GM18867 (cell line): ENCODE data around the gene COL4A5.

ENCODE experiments used
- ATAC-seq: cut with Tn5 transposase; IDR thresholded peaks from one replicate; pipeline ENCODE4 v1.9.1; 2021; ENCODE audit warnings: mild to moderate bottlenecking, moderate library complexity; ENCODE audit not compliant: unreplicated experiment

COL4A5 gene

DNA sequence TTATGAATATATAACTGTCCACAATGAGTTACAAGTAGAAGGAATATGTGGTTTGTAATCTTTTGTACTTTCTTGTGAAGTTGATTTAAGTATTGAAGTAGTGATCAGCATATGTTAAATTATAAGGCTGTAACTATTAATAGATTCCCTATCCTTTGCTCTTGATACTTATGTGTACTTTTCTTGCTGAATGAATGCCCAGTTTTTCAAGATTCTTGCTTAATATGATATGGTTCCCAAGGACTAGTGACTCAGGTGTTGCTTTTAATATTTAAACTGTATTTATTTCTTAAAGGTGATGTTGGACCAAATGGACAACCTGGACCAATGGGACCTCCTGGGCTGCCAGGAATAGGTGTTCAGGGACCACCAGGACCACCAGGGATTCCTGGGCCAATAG lies 175.0 kb downstream of the COL4A5 start:
- ATAC-seq, result no peak

- ATAC-seq, result peak; percentile 77
Measured at GRCh38 chrX:108640817-108641216, 201.2 kb downstream of the COL4A5 start.

GRCh38 chrX:108641589-108642272 lies 202.1 kb downstream of the COL4A5 start:
- ATAC-seq, result no peak

DNA sequence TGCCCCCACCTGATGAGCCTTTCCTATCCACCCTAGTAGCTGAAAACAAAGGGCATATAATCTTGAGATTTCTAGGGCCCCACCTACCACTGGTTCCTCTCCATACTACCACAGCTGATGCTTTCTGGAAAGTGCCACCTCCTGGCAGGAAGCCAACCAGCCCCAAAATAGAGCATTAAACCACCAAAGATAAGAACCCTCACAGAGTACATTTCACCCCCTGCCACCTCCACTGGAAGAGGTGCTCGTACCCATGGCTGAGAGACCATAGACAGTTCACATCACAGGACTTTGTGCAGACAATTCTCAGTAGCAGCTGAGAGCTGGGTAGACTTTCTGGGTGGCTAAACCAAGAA lies 202.6 kb downstream of the COL4A5 start:
- ATAC-seq, result no peak

DNA sequence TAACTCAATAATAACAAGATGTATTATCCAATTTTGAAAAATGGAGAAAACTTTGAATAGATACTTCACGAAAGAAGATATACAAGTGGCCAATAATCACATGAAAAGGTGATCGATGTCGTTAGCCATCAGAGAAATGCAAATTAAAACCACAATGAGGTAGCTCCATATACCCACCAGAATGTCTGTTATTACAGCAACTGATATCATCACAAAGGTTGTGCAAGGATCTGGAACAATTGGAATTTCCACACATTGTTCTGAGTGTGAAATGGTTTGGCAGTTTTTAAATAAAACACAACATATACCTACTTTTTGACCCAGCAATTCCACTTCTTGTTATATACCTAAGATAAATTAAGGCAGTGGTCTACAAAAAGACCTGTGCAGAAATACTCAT lies 225.1 kb downstream of the COL4A5 start:
- no peak for ATAC-seq

GRCh38 chrX:108666101-108666500 lies 226.5 kb downstream of the COL4A5 start:
- peak; percentile 65 for ATAC-seq

GRCh38 chrX:108671526-108671925 lies 231.9 kb downstream of the COL4A5 start:
- ATAC-seq, result no peak

DNA sequence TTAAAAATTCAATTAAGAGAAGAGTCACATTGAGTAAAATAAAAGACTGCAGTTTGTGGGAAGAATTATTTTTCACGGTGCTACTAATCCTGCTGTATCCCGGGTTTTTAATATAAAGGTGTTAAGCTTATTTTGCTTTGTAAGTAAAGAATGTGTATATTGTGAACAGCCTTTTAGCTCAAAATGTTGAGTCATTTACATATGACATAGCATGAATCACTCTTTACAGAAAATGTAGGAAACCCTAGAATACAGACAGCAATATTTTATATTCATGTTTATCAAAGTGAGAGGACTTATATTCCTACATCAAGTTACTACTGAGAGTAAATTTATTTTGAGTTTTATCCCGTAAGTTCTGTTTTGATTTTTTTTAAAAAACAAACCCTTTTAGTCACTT lies 257.1 kb downstream of the COL4A5 start:
- ATAC-seq, result no peak

DNA sequence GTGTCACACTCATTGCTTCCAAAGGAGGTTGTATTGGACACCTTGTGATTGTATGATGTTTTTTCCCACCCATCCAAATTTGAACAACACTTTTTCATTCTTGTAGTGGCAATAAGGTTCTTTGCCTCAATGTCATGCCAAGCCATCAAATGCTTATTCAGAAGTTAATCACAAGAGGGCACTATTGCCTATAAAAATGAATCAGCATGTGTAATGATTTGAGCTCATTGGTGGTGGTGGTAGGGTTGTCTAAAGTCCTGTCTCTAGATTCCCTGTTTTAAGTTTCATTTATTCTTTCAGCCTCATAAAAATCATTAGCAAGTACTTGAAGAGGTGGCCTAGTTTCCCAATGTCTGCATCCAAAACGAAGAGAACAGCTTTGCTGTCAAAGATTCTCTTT lies 259.7 kb downstream of the COL4A5 start:
- peak; percentile 74 for ATAC-seq

DNA sequence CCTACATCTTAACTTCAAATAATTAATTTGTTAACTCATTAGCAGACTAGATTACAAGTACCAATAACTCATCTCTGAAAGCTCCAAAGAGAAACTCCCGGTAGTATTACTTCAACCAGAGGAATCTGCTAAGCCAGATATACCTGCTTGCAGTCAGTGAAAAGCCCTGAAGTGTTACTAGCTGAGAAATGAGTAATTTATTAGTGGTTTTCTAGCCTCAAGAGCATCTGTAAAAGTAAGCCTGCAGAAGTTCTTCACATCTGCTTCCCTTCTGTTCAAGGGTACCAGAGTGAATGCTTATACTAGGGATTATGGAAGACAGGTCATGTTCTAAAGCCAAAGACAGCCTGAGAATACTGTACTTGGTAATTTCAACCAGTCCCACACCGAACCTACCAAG lies 262.0 kb downstream of the COL4A5 start:
- ATAC-seq, result no peak

GRCh38 chrX:108702530-108702929 lies 262.9 kb downstream of the COL4A5 start:
- ATAC-seq, result no peak

GRCh38 chrX:108704839-108705238 lies 265.2 kb downstream of the COL4A5 start:
- ATAC-seq, result no peak

- no peak for ATAC-seq
Measured at GRCh38 chrX:108712886-108713285, 273.2 kb downstream of the COL4A5 start.

GRCh38 chrX:108722561-108722960 lies 282.9 kb downstream of the COL4A5 start:
- ATAC-seq, result no peak

- ATAC-seq, result no peak
Measured at GRCh38 chrX:108726748-108727147, 287.1 kb downstream of the COL4A5 start.

- ATAC-seq, result no peak
Measured at GRCh38 chrX:108731153-108731552, 291.5 kb downstream of the COL4A5 start.

GRCh38 chrX:108732630-108733321 lies 293.1 kb downstream of the COL4A5 start:
- ATAC-seq, result no peak

DNA sequence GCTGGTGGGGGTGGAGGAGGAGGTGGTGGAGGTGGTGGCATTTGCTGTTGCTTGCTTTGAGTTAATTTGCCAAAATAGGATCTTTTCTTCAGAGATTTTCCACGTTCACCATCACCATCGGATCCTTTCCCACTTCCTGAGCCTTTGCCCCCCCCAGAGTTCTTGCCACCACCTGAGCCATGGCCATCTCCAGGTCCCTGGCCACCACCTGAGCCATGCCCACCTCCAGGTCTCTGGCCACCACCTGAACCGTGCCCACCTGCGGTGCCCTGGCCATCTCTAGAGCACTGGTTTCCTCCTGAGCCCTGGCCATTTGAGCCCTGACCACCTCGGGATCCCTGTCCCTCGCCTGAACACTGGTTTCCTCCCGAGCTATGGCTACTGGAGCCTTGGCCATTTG lies 294.8 kb downstream of the COL4A5 start:
- ATAC-seq, result no peak

DNA sequence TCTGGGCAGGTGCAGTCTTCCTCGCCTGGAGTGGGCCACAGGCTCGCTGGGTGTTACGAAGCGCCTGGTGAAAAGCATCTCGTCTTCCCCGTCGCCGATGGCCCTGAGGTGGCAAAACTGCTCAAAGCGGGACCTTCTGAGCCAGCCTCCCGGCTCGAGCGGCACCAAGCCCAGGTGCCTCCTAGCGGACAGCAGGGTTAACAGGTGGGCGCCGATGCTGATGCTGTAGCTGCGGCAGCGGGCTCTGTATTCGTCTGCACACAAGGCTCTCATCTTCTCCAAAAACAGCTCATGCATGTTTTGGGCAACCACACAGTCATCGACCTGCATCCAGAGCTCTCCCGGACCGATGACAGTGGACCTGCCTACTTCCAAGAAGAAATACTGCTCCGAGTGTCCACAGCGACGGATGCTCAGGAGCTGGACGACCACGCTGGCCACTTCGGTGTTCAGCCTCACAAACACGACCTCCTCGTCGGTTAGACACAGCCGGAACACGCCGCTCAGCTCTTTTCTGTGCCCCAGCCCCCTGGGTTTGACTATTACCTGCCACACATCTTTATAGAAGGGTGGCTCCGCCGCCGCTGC lies 295.5 kb downstream of the COL4A5 start:
- no peak for ATAC-seq

DNA sequence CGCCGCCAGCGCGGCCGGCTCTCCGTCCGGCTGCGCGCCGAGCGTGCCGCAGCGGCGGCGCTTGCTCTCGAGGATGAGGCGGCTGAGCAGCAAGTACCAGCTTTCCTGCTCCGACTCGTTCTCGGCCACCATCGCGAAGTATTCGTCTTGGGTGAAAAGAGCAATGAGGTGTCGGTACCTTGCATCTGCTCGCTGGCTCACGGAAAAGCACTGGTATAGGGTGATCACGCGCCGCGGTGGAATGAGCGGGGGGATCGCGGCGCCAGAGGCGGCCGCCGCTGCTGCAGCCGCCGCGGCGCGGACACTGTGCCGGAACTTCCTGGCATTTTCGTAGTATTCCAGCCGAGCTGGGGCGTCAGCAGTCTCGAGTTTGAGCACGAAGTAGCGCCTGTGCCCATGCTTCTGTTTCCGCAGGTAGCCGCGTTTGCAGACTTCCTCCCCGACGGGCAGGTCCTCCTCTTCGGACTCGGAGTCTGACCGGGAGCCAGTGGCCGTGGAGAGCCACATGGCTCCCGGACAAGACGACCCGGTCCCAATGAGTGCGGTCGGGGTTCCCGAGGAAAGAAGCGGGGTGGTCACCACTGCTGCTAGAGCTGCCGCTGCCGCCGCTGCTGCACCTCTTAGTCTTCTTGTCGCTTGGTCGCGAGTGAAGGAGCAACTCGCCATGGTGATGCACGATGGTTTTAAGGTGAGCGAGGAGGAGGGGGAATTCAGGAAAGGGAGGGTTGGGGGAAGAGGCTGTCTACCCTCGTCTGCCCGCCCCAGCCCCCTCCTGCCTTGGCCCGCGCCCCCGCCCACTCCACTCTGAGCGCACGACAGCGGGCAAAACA lies 296.3 kb downstream of the COL4A5 start:
- no peak for ATAC-seq
